GM12873 (cell line): ENCODE results near the gene IL24.

ENCODE experiments used
- CTCF ChIP-seq: IDR thresholded peaks from 2 replicates; pipeline ENCODE4 v1.5.1; 2012; ENCODE audit warnings: low read depth, mild to moderate bottlenecking, moderate library complexity, low read length, control low read depth; ENCODE audit not compliant: insufficient read depth; ENCODE audit errors: missing control alignments

Gene IL24

GRCh38 chr1:206882555-206882954 lies 14.7 kb upstream of the IL24 start:
- peak; percentile 48 for TF ChIP-seq CTCF

- no peak for TF ChIP-seq CTCF
These were observed 14.1 kb upstream of the IL24 start for GRCh38 chr1:206883160-206883559.

GRCh38 chr1:206883876-206884275 lies 13.4 kb upstream of the IL24 start:
- TF ChIP-seq CTCF = no peak

GRCh38 chr1:206885341-206886060 lies 11.7 kb upstream of the IL24 start:
- TF ChIP-seq CTCF = no peak

GRCh38 chr1:206886831-206887230 lies 10.4 kb upstream of the IL24 start:
- no peak for TF ChIP-seq CTCF

GRCh38 chr1:206887701-206888100 lies 9.5 kb upstream of the IL24 start:
- TF ChIP-seq CTCF = no peak

- no peak for TF ChIP-seq CTCF
These were observed 6.8 kb upstream of the IL24 start for GRCh38 chr1:206890125-206891060.
